Endothelial cell of umbilical vein (primary cell): ENCODE measurements around the gene CNTN3. TPM values are rescaled to one million over a fixed set of nuclear protein-coding genes. Genes with fewer than 3 reads are reported as not detected.

ENCODE experiments used
- BruUV-seq: library from RNA; stranded (reverse); fragments of 400-500 nt; replicated peaks from 2 replicates; lab custom pipeline; 2021; lab: Mats Ljungman, UMichigan
- CTCF ChIA-PET: fragments of 300-600, 350-600 bp; sonication (Branson Sonifier 250); formaldehyde crosslinking; loops from one replicate; lab custom pipeline; 2021; ENCODE audit warnings: antibody characterized with exemption, inconsistent platforms; lab: Charles Lee
- POLR2A ChIA-PET: fragments of 300-600, 350-600 bp; sonication (Branson Sonifier 250); formaldehyde crosslinking; loops from one replicate; lab custom pipeline; 2021; ENCODE audit warnings: antibody characterized with exemption, inconsistent platforms; lab: Charles Lee
- DNase-seq: peaks from one replicate; pipeline ENCODE4 v3.0.0-alpha.2; 2011; ENCODE audit warnings: low read depth, low spot score
- FAIRE-seq: peaks from 2 replicates; lab custom pipeline; 2011; peaks lifted over from hg19 to GRCh38; lab: Jason Lieb, UNC
- H2AFZ ChIP-seq: 2 replicates; pipeline ENCODE4 v1.6.0; 2012; ENCODE audit warnings: low read depth, low read length, control low read depth, inconsistent platforms
- H3K27ac ChIP-seq: 2 replicates; pipeline ENCODE4 v1.5.1; 2011; ENCODE audit warnings: low read depth, mild to moderate bottlenecking, control low read depth, low read length, moderate library complexity; ENCODE audit not compliant: insufficient read depth
- H3K27me3 ChIP-seq, 2 experiments: 2 replicates each; pipeline versions ENCODE4 v1.6.0 to v1.6.1; 2011; ENCODE audit warnings: low read length in 2 of 2, mixed read lengths in 1 of 2; ENCODE audit not compliant: control insufficient read depth in 2 of 2, insufficient read depth in 2 of 2
- H3K36me3 ChIP-seq, 2 experiments: 2 replicates in 1 of 2; 3 replicates in 1 of 2; pipeline ENCODE4 v1.5.1; 2011; ENCODE audit warnings: low read length in 2 of 2, mild to moderate bottlenecking in 1 of 2, moderate library complexity in 1 of 2; ENCODE audit not compliant: control insufficient read depth in 2 of 2, insufficient read depth in 2 of 2; ENCODE audit errors: extremely low read depth in 1 of 2
- H3K4me1 ChIP-seq: 3 replicates; pipeline ENCODE4 v1.5.1; 2011; ENCODE audit warnings: mild to moderate bottlenecking, low read length; ENCODE audit not compliant: control insufficient read depth, insufficient read depth; ENCODE audit errors: extremely low read depth
- H3K4me2 ChIP-seq: 2 replicates; pipeline ENCODE4 v1.6.1; 2011; ENCODE audit warnings: low read length, control low read depth, mixed read lengths; ENCODE audit not compliant: insufficient read depth
- H3K4me3 ChIP-seq, 3 experiments: fragments of 200-600 bp in 1 of 3; sonication (generic), shearing (Covaris generic) in 1 of 3; replicated peaks in 1 of 3; 2 replicates each; pipeline ENCODE4 v1.5.1; 2011 to 2016; ENCODE audit warnings: control low read depth in 3 of 3, low read length in 3 of 3, mild to moderate bottlenecking in 2 of 3, inconsistent platforms in 1 of 3, low read depth in 1 of 3, moderate library complexity in 1 of 3; ENCODE audit not compliant: insufficient read depth in 1 of 3
- H3K79me2 ChIP-seq: 2 replicates; pipeline ENCODE4 v1.6.0; 2012; ENCODE audit warnings: low read length, inconsistent platforms; ENCODE audit not compliant: control insufficient read depth, insufficient read depth
- H3K9ac ChIP-seq: replicated peaks from 2 replicates; pipeline ENCODE3; 2011; ENCODE audit warnings: low read length, control low read depth; ENCODE audit not compliant: insufficient read depth; ENCODE audit errors: extremely low read depth
- H3K9me1 ChIP-seq: replicated peaks from 3 replicates; pipeline ENCODE4 v1.6.0; 2011; ENCODE audit warnings: mild to moderate bottlenecking, low read length; ENCODE audit not compliant: control insufficient read depth, insufficient read depth; ENCODE audit errors: extremely low read depth
- H3K9me3 ChIP-seq: replicated peaks from 2 replicates; pipeline ENCODE4 v1.5.1; 2012; ENCODE audit warnings: low read length, inconsistent platforms; ENCODE audit not compliant: control insufficient read depth, insufficient read depth
- H4K20me1 ChIP-seq: replicated peaks from 2 replicates; pipeline ENCODE3; 2011; ENCODE audit warnings: mild to moderate bottlenecking, low read length; ENCODE audit not compliant: control insufficient read depth, insufficient read depth; ENCODE audit errors: extremely low read depth
- EZH2 ChIP-seq: IDR thresholded peaks from 2 replicates; pipeline ENCODE4 v1.6.1; 2012; ENCODE audit warnings: borderline replicate concordance, low read depth, mild to moderate bottlenecking, moderate library complexity, low read length, inconsistent platforms; ENCODE audit not compliant: severe bottlenecking
- FOS ChIP-seq: IDR thresholded peaks from 2 replicates; pipeline ENCODE4 v1.6.1; 2011; ENCODE audit warnings: mild to moderate bottlenecking, low read length, moderate library complexity, borderline replicate concordance; ENCODE audit not compliant: insufficient read depth
- GATA2 ChIP-seq: IDR thresholded peaks from 2 replicates; pipeline ENCODE4 v1.7.0; 2011; ENCODE audit warnings: low read depth, mild to moderate bottlenecking, moderate library complexity, mixed read lengths, low read length; ENCODE audit not compliant: insufficient read length, insufficient read depth
- JUN ChIP-seq: IDR thresholded peaks from 2 replicates; pipeline ENCODE4 v1.6.1; 2011; ENCODE audit warnings: borderline replicate concordance, low read depth; ENCODE audit not compliant: insufficient read length, insufficient read depth
- MAX ChIP-seq: IDR thresholded peaks from 2 replicates; pipeline ENCODE4 v1.6.1; 2011; ENCODE audit not compliant: insufficient read depth, insufficient read length
- MYC ChIP-seq: IDR thresholded peaks from one replicate; pipeline ENCODE4 v1.6.1; 2011; ENCODE audit warnings: mild to moderate bottlenecking, low read depth, low read length
- POLR2AphosphoS5 ChIP-seq: IDR thresholded peaks from 2 replicates; pipeline ENCODE4 v1.6.1; 2012; ENCODE audit warnings: low read depth, mild to moderate bottlenecking, control low read depth, low read length, moderate library complexity; ENCODE audit not compliant: insufficient read depth
- dilution Hi-C: fragments of 300-500 bp; cut with MboI; formaldehyde crosslinking; loops from one replicate; pipeline ENCODE4 v1.15.0; 2019; ENCODE audit warnings: low sequenced_read_pairs; ENCODE audit not compliant: extremely low pct_ligation_motif_present
- intact Hi-C: fragments of 100-400 bp; cut with micrococcal nuclease; formaldehyde crosslinking; loops from one replicate; pipeline ENCODE4 v1.10.0; 2022
- polyA plus RNA-seq, 4 experiments: library from polyadenylated mRNA; depleted of rRNA in 3 of 4; stranded (reverse) in 3 of 4; unstranded in 1 of 4; fragments of >200 nt; gene quantifications; 2 replicates each; pipeline versions ENCODE4 v1.2.1 to v1.2.3, GENCODE V29; 2011 to 2012; ENCODE audit warnings: missing spikeins in 1 of 4
- total RNA-seq: library from RNA; stranded (reverse); gene quantifications from 2 replicates; pipeline ENCODE4 v1.2.3, GENCODE V29; 2021
- TF ChIP-seq, protein P1 (sequence below), 2 donors: IDR thresholded peaks; 1 replicate in 1 of 2; 2 replicates in 1 of 2; pipeline ENCODE4 v1.5.1; 2011; ENCODE audit warnings: low read length in 2 of 2, mild to moderate bottlenecking in 2 of 2, moderate library complexity in 2 of 2, control low read depth in 1 of 2, inconsistent platforms in 1 of 2, low read depth in 1 of 2; ENCODE audit not compliant: insufficient read depth in 1 of 2; ENCODE audit errors: extremely low read depth in 1 of 2

The CNTN3 gene
- total and polyA plus RNA-seq, 2 donors (not counting 3 experiments of a cell fraction or from before 2014, with no cell fraction given) = 0.03 TPM; not detected in 1

DNA sequence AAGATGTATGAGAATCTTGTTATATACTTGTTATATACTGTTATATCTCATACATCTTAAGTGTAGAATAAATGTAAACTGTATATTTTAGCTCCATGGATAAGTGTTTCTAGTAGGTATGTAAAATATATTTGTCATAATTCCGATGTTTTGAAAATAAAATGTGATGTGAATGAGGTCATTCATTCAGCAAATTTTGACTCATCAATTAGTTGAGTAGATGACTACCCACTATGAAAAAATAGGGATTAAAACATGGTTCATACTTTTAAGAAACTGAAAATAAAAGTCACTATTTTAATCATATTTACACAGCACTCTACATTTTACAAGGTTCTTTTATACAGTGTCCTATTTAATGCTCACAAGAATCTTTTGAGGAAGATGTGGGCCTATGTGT, 28.4 kb upstream of the CNTN3 start:
- Histone ChIP-seq H3K9me3 (peaks cover 2% of the 10 kb centered on the region), H3K79me2 (no peaks in the 10 kb centered on the region), H3K4me3 (no peak overlapping the region), H3K27ac (no peak overlapping the region), H3K4me1 (no peaks in the 10 kb centered on the region), H4K20me1 (no peaks in the 10 kb centered on the region), H3K27me3 (no peaks in the 10 kb centered on the region), H3K9ac (no peak overlapping the region), H2AFZ (no peak overlapping the region), H3K9me1 (no peaks in the 10 kb centered on the region), H3K36me3 (no peaks in the 10 kb centered on the region), H3K4me2 (no peak overlapping the region)
- intact Hi-C loops = no loop called here
- dilution Hi-C loops = no loop called here
- TF ChIP-seq, protein P1, sequence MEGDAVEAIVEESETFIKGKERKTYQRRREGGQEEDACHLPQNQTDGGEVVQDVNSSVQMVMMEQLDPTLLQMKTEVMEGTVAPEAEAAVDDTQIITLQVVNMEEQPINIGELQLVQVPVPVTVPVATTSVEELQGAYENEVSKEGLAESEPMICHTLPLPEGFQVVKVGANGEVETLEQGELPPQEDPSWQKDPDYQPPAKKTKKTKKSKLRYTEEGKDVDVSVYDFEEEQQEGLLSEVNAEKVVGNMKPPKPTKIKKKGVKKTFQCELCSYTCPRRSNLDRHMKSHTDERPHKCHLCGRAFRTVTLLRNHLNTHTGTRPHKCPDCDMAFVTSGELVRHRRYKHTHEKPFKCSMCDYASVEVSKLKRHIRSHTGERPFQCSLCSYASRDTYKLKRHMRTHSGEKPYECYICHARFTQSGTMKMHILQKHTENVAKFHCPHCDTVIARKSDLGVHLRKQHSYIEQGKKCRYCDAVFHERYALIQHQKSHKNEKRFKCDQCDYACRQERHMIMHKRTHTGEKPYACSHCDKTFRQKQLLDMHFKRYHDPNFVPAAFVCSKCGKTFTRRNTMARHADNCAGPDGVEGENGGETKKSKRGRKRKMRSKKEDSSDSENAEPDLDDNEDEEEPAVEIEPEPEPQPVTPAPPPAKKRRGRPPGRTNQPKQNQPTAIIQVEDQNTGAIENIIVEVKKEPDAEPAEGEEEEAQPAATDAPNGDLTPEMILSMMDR (IDR thresholded peaks at IDR 0.05; ENCODE audit: extremely low read depth in 1 of 2, insufficient read depth in 1 of 2, low read depth in 1 of 2, low read length in 2 of 2) = no peak
- BruUV-seq = no TSS peak
- ChIA-PET POLR2A (no interaction called here), CTCF (no interaction called here)
- no peak for FAIRE-seq
- DNase-seq = no peak

- BruUV-seq = no TSS peak
- dilution Hi-C loops = no loop called here
These were observed 25.8 kb upstream of the CNTN3 start for GRCh38 chr3:74640211-74640610.

More at GRCh38 chr3:74640211-74640610, 25.8 kb upstream of the CNTN3 start:
- Histone ChIP-seq H3K4me2 (no peak overlapping the region), H3K9me1 (no peaks in the 10 kb centered on the region), H2AFZ (no peak overlapping the region), H3K4me3 (no peak overlapping the region), H3K9ac (no peak overlapping the region), H3K9me3 (peaks cover 2% of the 10 kb centered on the region), H3K36me3 (no peaks in the 10 kb centered on the region), H3K27me3 (no peaks in the 10 kb centered on the region), H4K20me1 (no peaks in the 10 kb centered on the region), H3K27ac (no peak overlapping the region), H3K79me2 (no peaks in the 10 kb centered on the region), H3K4me1 (no peaks in the 10 kb centered on the region)
- TF ChIP-seq EZH2 (no peak), MYC (no peak), JUN (no peak), FOS (no peak), POLR2AphosphoS5 (no peak), MAX (no peak), GATA2 (no peak)
- TF ChIP-seq, protein P1 (IDR thresholded peaks at IDR 0.05; ENCODE audit: extremely low read depth in 1 of 2, insufficient read depth in 1 of 2, low read depth in 1 of 2, low read length in 2 of 2) = no peak
- intact Hi-C loops = no loop called here
- DNase-seq = no peak
- FAIRE-seq = no peak
- POLR2A ChIA-PET = no interaction called here
- CTCF ChIA-PET = no interaction called here
